Measurements from ENCODE around the gene PDCD4.

GRCh38 chr10:110872984-110873923, 1.5 kb downstream of the PDCD4 start:
- TF ChIP-seq EZH2 (IDR thresholded peaks at IDR 0.05) (no peak), EZH2phosphoT487 (IDR thresholded peaks at IDR 0.05; ENCODE audit: borderline replicate concordance) (no peak), CTCF (IDR thresholded peaks at IDR 0.05 in 2 of 3, conservative IDR thresholded peaks at IDR 0.05 in 1 of 3; ENCODE audit: borderline replicate concordance in 1 of 3, insufficient read depth in 1 of 3, low read depth in 2 of 3, low read length in 2 of 3) (no peak), POLR2A (IDR thresholded peaks at IDR 0.05; ENCODE audit: borderline replicate concordance, extremely low read depth, insufficient read depth, insufficient read length) (no peak), CBX3 (IDR thresholded peaks at IDR 0.05; ENCODE audit: low read depth) (no peak), SP1 (IDR thresholded peaks at IDR 0.05; ENCODE audit: low read depth) (no peak), RAD21 (IDR thresholded peaks at IDR 0.05; ENCODE audit: low read depth) (no peak), SIN3A (IDR thresholded peaks at IDR 0.05; ENCODE audit: low read depth) (no peak), ZBTB33 (IDR thresholded peaks at IDR 0.05; ENCODE audit: extremely low read depth, insufficient replicate concordance, low read length) (no peak), EGR1 (IDR thresholded peaks at IDR 0.05; ENCODE audit: low read depth) (no peak), ZFX (IDR thresholded peaks at IDR 0.05) (no peak)

Measured in HCT116 (cell line).